Activated CD8-positive, alpha-beta memory T cell treated with anti-CD3 and anti-CD28 coated beads, Interleukin-2, amount 50 U/mL, for 24 hours (primary cell): Measurements from ENCODE around the gene PPM1H.
"Not testable (repeated sequence)": the region's sequence is repeated elsewhere in the genome, so short reads cannot be mapped to it uniquely, and the experiment has no call there.

Source experiments
- DNase-seq: peaks from one replicate; pipeline ENCODE4 v3.0.0-alpha.2; 2020; ENCODE audit errors: extremely low read depth

PPM1H gene

GRCh38 chr12:62943779-62944395 lies 8.9 kb upstream of the PPM1H start:
- DNase-seq: no peak

GRCh38 chr12:62942316-62942715 lies 7.4 kb upstream of the PPM1H start:
- DNase-seq: not testable (repeated sequence)

GRCh38 chr12:62934239-62934798 lies 631 bp downstream of the PPM1H start:
- DNase-seq: no peak

GRCh38 chr12:62933602-62934238 lies 1.2 kb downstream of the PPM1H start:
- no peak for DNase-seq

GRCh38 chr12:62933220-62933601 lies 1.7 kb downstream of the PPM1H start:
- no peak for DNase-seq

- DNase-seq: no peak
Observed at GRCh38 chr12:62931477-62931876, 3.5 kb downstream of the PPM1H start.

GRCh38 chr12:62930546-62931425 lies 4.2 kb downstream of the PPM1H start:
- DNase-seq: no peak

- DNase-seq: no peak
Observed at GRCh38 chr12:62928632-62929031, 6.3 kb downstream of the PPM1H start.

- DNase-seq: no peak
Observed at GRCh38 chr12:62925680-62926079, 9.3 kb downstream of the PPM1H start.

- DNase-seq: no peak
Observed at GRCh38 chr12:62924084-62924483, 10.9 kb downstream of the PPM1H start.

- no peak for DNase-seq
Observed at GRCh38 chr12:62922539-62922938, 12.4 kb downstream of the PPM1H start.

GRCh38 chr12:62919838-62920237 lies 15.1 kb downstream of the PPM1H start:
- no peak for DNase-seq

- no peak for DNase-seq
Observed at GRCh38 chr12:62917926-62918325, 17.0 kb downstream of the PPM1H start.

GRCh38 chr12:62916632-62917425 lies 18.1 kb downstream of the PPM1H start:
- no peak for DNase-seq

- DNase-seq: no peak
Observed at GRCh38 chr12:62915204-62915529, 19.8 kb downstream of the PPM1H start.

- no peak for DNase-seq
Observed at GRCh38 chr12:62914443-62915203, 20.3 kb downstream of the PPM1H start.

- DNase-seq: no peak
Observed at GRCh38 chr12:62913380-62913779, 21.6 kb downstream of the PPM1H start.

- DNase-seq: no peak
Observed at GRCh38 chr12:62912644-62913043, 22.3 kb downstream of the PPM1H start.

- no peak for DNase-seq
Observed at GRCh38 chr12:62911286-62911685, 23.7 kb downstream of the PPM1H start.

- DNase-seq: no peak
Observed at GRCh38 chr12:62910549-62911169, 24.3 kb downstream of the PPM1H start.

- no peak for DNase-seq
Observed at GRCh38 chr12:62909340-62909739, 25.6 kb downstream of the PPM1H start.
